ENCODE data around the gene TCOF1. TPM values are rescaled to one million over a fixed set of nuclear protein-coding genes. Genes with fewer than 3 reads are reported as not detected.

TCOF1 gene
- total and polyA plus RNA-seq, 2 of the 8 experiments (the other 6 are each of a cell fraction or from before 2014, with no cell fraction given): 35.9 to 170 TPM

DNA sequence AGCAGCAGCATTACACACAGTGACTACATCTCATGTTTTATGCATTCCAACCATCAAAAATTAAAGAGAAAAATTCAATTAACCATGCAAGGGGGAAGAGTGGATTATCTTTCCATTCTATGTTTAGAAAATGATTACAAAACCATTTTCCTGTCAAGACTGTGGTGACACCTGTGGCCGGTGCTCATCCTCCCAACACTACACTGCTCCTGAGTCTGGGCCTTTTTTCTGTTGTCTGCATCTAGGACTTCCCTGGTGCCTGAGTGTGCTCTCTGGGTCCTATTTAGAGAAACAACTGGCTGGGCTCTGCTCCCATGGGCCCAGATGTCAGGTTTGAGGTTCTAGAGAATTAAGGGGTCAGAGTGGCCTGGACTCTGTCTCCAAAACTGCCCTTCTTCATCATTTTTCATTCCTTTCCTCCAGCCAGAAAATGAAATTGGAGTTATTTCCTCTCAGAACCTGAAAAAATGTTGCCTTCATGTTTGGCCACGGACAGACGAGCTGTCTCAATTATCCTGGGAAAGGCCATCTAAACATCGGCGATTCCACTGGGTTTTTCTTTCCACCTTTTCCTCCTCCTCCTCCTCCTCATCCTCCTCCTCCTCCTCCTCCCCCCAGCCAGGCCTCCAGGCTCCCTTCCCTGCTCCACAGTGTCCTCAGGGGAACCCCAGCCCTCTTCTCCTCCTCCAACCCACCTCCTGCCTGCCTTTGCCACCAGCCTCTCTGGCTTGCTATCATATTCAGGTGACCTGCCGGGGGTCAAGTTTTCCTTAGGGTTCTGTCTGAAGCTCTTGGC, 43.4 kb upstream of the TCOF1 start (continued):
- TF ChIP-seq CBX8 (IDR thresholded peaks at IDR 0.05; ENCODE audit: borderline replicate concordance, low read depth, low read length) (no peak), RAD21 (IDR thresholded peaks at IDR 0.05 in 1 of 2, conservative IDR thresholded peaks at IDR 0.05 in 1 of 2; ENCODE audit: low read depth in 2 of 2, low read length in 2 of 2) (no peak), SIRT6 (IDR thresholded peaks at IDR 0.05; ENCODE audit: low read length) (no peak), TBP (IDR thresholded peaks at IDR 0.05; ENCODE audit: low read depth, low read length) (no peak), HDAC6 (IDR thresholded peaks at IDR 0.05; ENCODE audit: low read depth, low read length) (no peak)
- TF ChIP-seq, protein P1, sequence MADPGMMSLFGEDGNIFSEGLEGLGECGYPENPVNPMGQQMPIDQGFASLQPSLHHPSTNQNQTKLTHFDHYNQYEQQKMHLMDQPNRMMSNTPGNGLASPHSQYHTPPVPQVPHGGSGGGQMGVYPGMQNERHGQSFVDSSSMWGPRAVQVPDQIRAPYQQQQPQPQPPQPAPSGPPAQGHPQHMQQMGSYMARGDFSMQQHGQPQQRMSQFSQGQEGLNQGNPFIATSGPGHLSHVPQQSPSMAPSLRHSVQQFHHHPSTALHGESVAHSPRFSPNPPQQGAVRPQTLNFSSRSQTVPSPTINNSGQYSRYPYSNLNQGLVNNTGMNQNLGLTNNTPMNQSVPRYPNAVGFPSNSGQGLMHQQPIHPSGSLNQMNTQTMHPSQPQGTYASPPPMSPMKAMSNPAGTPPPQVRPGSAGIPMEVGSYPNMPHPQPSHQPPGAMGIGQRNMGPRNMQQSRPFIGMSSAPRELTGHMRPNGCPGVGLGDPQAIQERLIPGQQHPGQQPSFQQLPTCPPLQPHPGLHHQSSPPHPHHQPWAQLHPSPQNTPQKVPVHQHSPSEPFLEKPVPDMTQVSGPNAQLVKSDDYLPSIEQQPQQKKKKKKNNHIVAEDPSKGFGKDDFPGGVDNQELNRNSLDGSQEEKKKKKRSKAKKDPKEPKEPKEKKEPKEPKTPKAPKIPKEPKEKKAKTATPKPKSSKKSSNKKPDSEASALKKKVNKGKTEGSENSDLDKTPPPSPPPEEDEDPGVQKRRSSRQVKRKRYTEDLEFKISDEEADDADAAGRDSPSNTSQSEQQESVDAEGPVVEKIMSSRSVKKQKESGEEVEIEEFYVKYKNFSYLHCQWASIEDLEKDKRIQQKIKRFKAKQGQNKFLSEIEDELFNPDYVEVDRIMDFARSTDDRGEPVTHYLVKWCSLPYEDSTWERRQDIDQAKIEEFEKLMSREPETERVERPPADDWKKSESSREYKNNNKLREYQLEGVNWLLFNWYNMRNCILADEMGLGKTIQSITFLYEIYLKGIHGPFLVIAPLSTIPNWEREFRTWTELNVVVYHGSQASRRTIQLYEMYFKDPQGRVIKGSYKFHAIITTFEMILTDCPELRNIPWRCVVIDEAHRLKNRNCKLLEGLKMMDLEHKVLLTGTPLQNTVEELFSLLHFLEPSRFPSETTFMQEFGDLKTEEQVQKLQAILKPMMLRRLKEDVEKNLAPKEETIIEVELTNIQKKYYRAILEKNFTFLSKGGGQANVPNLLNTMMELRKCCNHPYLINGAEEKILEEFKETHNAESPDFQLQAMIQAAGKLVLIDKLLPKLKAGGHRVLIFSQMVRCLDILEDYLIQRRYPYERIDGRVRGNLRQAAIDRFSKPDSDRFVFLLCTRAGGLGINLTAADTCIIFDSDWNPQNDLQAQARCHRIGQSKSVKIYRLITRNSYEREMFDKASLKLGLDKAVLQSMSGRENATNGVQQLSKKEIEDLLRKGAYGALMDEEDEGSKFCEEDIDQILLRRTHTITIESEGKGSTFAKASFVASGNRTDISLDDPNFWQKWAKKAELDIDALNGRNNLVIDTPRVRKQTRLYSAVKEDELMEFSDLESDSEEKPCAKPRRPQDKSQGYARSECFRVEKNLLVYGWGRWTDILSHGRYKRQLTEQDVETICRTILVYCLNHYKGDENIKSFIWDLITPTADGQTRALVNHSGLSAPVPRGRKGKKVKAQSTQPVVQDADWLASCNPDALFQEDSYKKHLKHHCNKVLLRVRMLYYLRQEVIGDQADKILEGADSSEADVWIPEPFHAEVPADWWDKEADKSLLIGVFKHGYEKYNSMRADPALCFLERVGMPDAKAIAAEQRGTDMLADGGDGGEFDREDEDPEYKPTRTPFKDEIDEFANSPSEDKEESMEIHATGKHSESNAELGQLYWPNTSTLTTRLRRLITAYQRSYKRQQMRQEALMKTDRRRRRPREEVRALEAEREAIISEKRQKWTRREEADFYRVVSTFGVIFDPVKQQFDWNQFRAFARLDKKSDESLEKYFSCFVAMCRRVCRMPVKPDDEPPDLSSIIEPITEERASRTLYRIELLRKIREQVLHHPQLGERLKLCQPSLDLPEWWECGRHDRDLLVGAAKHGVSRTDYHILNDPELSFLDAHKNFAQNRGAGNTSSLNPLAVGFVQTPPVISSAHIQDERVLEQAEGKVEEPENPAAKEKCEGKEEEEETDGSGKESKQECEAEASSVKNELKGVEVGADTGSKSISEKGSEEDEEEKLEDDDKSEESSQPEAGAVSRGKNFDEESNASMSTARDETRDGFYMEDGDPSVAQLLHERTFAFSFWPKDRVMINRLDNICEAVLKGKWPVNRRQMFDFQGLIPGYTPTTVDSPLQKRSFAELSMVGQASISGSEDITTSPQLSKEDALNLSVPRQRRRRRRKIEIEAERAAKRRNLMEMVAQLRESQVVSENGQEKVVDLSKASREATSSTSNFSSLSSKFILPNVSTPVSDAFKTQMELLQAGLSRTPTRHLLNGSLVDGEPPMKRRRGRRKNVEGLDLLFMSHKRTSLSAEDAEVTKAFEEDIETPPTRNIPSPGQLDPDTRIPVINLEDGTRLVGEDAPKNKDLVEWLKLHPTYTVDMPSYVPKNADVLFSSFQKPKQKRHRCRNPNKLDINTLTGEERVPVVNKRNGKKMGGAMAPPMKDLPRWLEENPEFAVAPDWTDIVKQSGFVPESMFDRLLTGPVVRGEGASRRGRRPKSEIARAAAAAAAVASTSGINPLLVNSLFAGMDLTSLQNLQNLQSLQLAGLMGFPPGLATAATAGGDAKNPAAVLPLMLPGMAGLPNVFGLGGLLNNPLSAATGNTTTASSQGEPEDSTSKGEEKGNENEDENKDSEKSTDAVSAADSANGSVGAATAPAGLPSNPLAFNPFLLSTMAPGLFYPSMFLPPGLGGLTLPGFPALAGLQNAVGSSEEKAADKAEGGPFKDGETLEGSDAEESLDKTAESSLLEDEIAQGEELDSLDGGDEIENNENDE (IDR thresholded peaks at IDR 0.05; ENCODE audit: insufficient replicate concordance, low read length): no peak
- TF ChIP-seq, protein P2, sequence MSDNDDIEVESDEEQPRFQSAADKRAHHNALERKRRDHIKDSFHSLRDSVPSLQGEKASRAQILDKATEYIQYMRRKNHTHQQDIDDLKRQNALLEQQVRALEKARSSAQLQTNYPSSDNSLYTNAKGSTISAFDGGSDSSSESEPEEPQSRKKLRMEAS (IDR thresholded peaks at IDR 0.05): no peak
